HL-60 (cell line): ENCODE data around the gene COL6A3.

Experiments used
- DNase-seq, 2 experiments: peaks; one replicate each; pipeline ENCODE4 v3.0.0-alpha.2; 2010 to 2020; ENCODE audit warnings: low read depth in 1 of 2, low spot score in 1 of 2
- H3K27ac ChIP-seq: fragments of 250-450 bp; sonication (Bioruptor Pico); replicated peaks from 2 replicates; pipeline ENCODE4 v1.5.1; 2020; ENCODE audit warnings: mild to moderate bottlenecking, moderate library complexity
- H3K27me3 ChIP-seq: fragments of 250-450 bp; sonication (Bioruptor Pico); 2 replicates; pipeline ENCODE4 v1.5.1; 2021; ENCODE audit warnings: mild to moderate bottlenecking, moderate library complexity; ENCODE audit not compliant: insufficient read depth, poor library complexity, severe bottlenecking
- H3K4me3 ChIP-seq: replicated peaks from 2 replicates; pipeline ENCODE4 v1.5.1; 2011; ENCODE audit warnings: mild to moderate bottlenecking, control low read depth, low read length; ENCODE audit not compliant: insufficient read depth
- CTCF ChIP-seq: IDR thresholded peaks from one replicate; pipeline ENCODE4 v1.5.1; 2011; ENCODE audit warnings: low read length, control low read depth, inconsistent platforms; ENCODE audit not compliant: insufficient read depth
- GABPA ChIP-seq: IDR thresholded peaks from 2 replicates; pipeline ENCODE4 v1.6.1; 2012; ENCODE audit warnings: low read depth
- POLR2AphosphoS5 ChIP-seq: IDR thresholded peaks from 2 replicates; pipeline ENCODE4 v1.6.1; 2012; ENCODE audit warnings: low read depth
- REST ChIP-seq: IDR thresholded peaks from 2 replicates; pipeline ENCODE4 v1.6.1; 2012; ENCODE audit warnings: low read depth; ENCODE audit not compliant: insufficient replicate concordance
- SPI1 ChIP-seq: IDR thresholded peaks from 2 replicates; pipeline ENCODE4 v1.6.1; 2012; ENCODE audit warnings: low read depth, mild to moderate bottlenecking, borderline replicate concordance

COL6A3 gene

GRCh38 chr2:237282568-237283128 lies 131.3 kb downstream of the COL6A3 start:
- Histone ChIP-seq H3K27me3 (no peaks in the 10 kb centered on the region), H3K27ac (no peak overlapping the region), H3K4me3 (no peak overlapping the region)
- TF ChIP-seq SPI1: no peak
- TF ChIP-seq GABPA: no peak
- no peak for TF ChIP-seq POLR2AphosphoS5
- TF ChIP-seq REST: no peak
- TF ChIP-seq CTCF: no peak
- no peak for DNase-seq

GRCh38 chr2:237281836-237282306 lies 132.1 kb downstream of the COL6A3 start:
- Histone ChIP-seq H3K27ac (no peak overlapping the region), H3K27me3 (no peaks in the 10 kb centered on the region), H3K4me3 (no peak overlapping the region)
- TF ChIP-seq SPI1: no peak
- no peak for TF ChIP-seq POLR2AphosphoS5
- TF ChIP-seq CTCF: no peak
- no peak for TF ChIP-seq GABPA
- TF ChIP-seq REST: no peak
- DNase-seq: no peak

GRCh38 chr2:237280939-237281338 lies 133.0 kb downstream of the COL6A3 start:
- Histone ChIP-seq H3K27me3 (no peaks in the 10 kb centered on the region), H3K27ac (no peak overlapping the region), H3K4me3 (no peak overlapping the region)
- TF ChIP-seq REST: no peak
- TF ChIP-seq POLR2AphosphoS5: no peak
- no peak for TF ChIP-seq GABPA
- TF ChIP-seq SPI1: no peak
- TF ChIP-seq CTCF: no peak
- no peak for DNase-seq
